GM18505 (cell line): ENCODE results near the gene TMEM120A.

ENCODE experiments used
- ATAC-seq: cut with Tn5 transposase; IDR thresholded peaks from one replicate; pipeline ENCODE4 v1.9.1; 2021; ENCODE audit not compliant: unreplicated experiment
- POLR2A ChIP-seq: IDR thresholded peaks from 4 replicates; pipeline ENCODE4 v1.6.1; 2011; ENCODE audit warnings: borderline replicate concordance; ENCODE audit not compliant: insufficient read depth, insufficient read length; ENCODE audit errors: extremely low read depth

Gene TMEM120A

GRCh38 chr7:75966190-75966961 is 28.0 kb downstream of the TMEM120A start:
- no peak for ATAC-seq

GRCh38 chr7:75965617-75966016 is 28.8 kb downstream of the TMEM120A start:
- ATAC-seq: no peak
- no peak for TF ChIP-seq POLR2A

More at GRCh38 chr7:75966190-75966961, 28.0 kb downstream of the TMEM120A start:
- TF ChIP-seq POLR2A: no peak

- no peak for ATAC-seq
Observed at GRCh38 chr7:75963381-75963995, 30.9 kb downstream of the TMEM120A start.

GRCh38 chr7:75962607-75963380 is 31.6 kb downstream of the TMEM120A start:
- no peak for ATAC-seq
- no peak for TF ChIP-seq POLR2A

More at GRCh38 chr7:75963381-75963995, 30.9 kb downstream of the TMEM120A start:
- TF ChIP-seq POLR2A: no peak

GRCh38 chr7:75961218-75961617 is 33.2 kb downstream of the TMEM120A start:
- ATAC-seq: no peak
- no peak for TF ChIP-seq POLR2A

GRCh38 chr7:75960372-75960771 is 34.0 kb downstream of the TMEM120A start:
- TF ChIP-seq POLR2A: no peak
- ATAC-seq: no peak

GRCh38 chr7:75958802-75959543 is 35.4 kb downstream of the TMEM120A start:
- TF ChIP-seq POLR2A: no peak
- ATAC-seq: no peak

GRCh38 chr7:75957021-75957736 is 37.2 kb downstream of the TMEM120A start:
- TF ChIP-seq POLR2A: no peak
- no peak for ATAC-seq

- no peak for ATAC-seq
- no peak for TF ChIP-seq POLR2A
Observed at GRCh38 chr7:75955331-75955955, 39.0 kb downstream of the TMEM120A start.

GRCh38 chr7:75953931-75954330 is 40.5 kb downstream of the TMEM120A start:
- no peak for ATAC-seq
- TF ChIP-seq POLR2A: no peak

GRCh38 chr7:75953431-75953830 is 41.0 kb downstream of the TMEM120A start:
- no peak for ATAC-seq
- no peak for TF ChIP-seq POLR2A

GRCh38 chr7:75951506-75951905 is 42.9 kb downstream of the TMEM120A start:
- ATAC-seq: no peak

More at GRCh38 chr7:75951506-75951905, 42.9 kb downstream of the TMEM120A start:
- TF ChIP-seq POLR2A: no peak
